A673 (cell line): ENCODE results near the gene GGT5.

Source experiments
- CTCF ChIP-seq: fragments of 300-800, 200-600 bp; sonication (generic); conservative IDR thresholded peaks from 2 replicates; pipeline ENCODE4 v1.5.1; 2017; ENCODE audit warnings: low read depth, mild to moderate bottlenecking, antibody characterized with exemption, low read length, moderate library complexity, mixed read lengths
- EZH2 ChIP-seq: fragments of 200-600 bp; sonication (generic); IDR thresholded peaks from 2 replicates; pipeline ENCODE4 v1.6.1; 2017; ENCODE audit warnings: borderline replicate concordance, low read depth, mild to moderate bottlenecking, mixed read lengths, antibody characterized with exemption, low read length; ENCODE audit not compliant: poor library complexity, severe bottlenecking

- TF ChIP-seq CTCF (no peak), EZH2 (no peak)
These were observed 11.1 kb downstream of the GGT5 start for GRCh38 chr22:24233816-24234215.
